ENCODE measurements around the gene SPC24.
"Not testable (repeated sequence)": the region's sequence is repeated elsewhere in the genome, so short reads cannot be mapped to it uniquely, and the experiment has no call there.

SPC24 gene

DNA sequence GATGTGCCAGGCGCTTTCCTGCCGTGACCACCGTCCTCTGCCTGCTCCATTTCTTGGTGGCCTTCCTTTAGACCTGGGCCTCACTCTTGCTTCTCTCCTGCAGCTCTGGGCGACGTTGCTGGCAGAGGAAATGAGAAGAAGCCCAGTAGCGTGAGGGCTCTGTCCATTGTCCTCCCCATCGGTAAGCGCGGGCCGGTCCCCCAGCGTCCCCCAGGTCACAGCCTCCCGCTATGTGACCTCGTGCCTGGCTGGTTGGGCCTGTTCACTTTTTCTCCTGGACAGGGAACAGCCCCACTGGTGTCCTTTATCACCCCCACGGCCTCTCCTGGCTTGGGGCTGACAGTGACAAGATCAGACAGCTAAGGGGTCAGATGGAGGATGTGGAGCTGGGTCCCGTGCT is 27.7 kb downstream of the SPC24 start:
- no peak for DNase-seq (ENCODE audit: low spot score)

DNA sequence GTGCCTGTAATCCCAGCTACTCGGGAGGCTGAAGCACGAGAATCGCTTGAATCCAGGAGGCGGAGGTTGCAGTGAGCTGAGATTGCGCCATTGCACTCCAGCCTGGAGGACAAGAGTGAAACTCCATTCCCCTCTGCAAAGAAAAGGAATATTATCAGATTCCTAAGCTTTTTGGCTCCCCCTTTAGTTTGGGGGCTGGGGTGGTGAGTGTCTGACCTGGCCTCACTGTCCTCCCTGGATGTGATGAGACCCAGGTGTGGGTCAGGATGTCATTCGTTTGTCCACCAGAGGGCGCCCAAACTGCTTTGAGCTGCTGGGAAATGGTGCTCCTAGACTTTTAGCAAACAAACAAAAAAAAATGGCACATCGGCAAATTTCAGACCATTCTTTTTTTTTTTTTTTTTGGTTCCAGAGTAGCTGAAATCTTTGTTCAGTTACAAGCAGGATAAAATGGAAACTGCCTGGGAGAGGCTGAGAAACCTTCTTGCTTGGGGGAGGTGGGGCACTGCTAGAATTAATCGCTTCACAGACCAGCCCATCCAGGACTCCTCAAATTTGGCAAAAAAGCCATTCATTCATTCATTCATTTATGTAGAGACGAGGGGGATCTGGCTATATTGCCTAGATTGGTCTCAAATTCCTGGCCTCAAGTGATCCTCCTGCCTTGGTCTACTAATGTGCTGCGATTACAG is 29.4 kb downstream of the SPC24 start:
- DNase-seq (ENCODE audit: low spot score) = peak; percentile 78

DNA sequence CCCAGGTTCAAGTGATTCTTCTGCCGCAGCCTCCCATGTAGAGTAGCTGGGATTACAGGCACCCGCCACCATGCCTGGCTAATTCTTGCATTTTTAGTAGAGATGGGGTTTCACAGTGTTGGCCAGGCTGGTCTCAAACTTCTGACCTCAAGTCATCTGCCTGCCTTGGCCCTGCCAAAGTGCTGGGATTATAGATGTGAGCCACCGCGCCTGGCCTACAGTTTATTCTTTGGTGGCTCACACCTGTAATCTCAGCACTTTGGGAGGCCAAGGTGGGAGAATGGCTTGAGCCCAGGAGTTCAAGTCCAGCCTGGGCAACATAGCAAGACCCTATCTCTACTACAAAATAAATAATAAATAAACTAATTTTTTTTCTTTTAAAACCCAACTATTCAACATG is 31.4 kb downstream of the SPC24 start:
- DNase-seq (ENCODE audit: low spot score) = not testable (repeated sequence)

DNA sequence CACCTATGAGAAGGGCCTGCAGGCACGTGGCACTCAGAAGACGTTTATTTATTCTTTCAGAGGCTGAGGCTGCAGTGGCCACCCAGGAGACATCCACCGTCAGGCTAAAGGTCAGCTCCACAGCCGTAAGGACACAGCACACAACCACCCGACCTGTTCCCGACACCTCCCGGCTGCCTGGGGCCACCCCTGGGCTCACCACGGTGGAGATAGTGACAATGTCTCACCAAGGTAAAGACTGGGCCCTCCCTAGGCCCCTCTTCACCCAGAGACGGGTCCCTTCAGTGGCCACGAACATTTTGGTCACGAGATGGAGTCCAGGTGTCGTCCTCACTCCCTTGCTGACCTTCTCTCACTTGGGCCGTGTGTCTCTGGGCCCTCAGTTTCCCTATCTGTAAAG is 32.5 kb downstream of the SPC24 start:
- DNase-seq (ENCODE audit: low spot score) = no peak

DNA sequence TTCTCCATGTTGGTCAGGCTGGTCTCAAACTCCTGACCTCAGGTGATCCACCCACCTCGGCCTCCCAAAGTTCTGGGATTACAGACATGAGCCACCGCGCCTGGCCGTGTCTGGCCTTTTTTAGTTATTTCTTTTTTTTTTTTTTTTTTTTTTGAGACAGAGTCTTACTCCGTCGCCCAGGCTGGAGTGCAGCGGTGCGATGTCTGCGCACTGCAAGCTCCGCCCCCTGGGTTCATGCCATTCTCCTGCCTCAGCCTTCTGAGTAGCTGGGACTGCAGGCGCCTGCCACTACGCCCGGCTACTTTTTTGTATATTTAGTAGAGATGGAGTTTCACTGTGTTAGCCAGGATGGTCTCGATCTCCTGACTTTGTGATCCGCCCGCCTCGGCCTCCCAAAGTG is 33.6 kb downstream of the SPC24 start:
- DNase-seq (ENCODE audit: low spot score) = not testable (repeated sequence)

DNA sequence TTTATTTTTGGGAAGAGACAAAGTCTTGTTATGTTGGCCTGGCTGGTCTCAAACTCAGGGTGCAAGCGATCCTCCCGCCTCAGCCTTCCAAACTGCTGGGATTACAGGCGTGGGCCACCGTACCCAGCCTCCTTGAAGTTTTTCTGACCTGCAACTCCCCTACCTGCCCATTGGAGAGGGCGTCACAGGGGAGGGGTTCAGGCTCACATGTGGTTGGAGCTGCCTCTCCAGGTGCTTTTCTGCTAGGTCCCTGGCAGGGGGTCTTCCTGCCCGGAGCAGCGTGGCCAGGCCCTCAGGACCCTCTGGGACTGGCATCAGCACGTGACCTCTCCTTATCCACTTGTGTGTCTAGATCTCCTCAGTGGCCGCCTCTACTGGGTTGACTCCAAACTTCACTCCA is 39.1 kb downstream of the SPC24 start:
- no peak for DNase-seq (ENCODE audit: low spot score)

DNA sequence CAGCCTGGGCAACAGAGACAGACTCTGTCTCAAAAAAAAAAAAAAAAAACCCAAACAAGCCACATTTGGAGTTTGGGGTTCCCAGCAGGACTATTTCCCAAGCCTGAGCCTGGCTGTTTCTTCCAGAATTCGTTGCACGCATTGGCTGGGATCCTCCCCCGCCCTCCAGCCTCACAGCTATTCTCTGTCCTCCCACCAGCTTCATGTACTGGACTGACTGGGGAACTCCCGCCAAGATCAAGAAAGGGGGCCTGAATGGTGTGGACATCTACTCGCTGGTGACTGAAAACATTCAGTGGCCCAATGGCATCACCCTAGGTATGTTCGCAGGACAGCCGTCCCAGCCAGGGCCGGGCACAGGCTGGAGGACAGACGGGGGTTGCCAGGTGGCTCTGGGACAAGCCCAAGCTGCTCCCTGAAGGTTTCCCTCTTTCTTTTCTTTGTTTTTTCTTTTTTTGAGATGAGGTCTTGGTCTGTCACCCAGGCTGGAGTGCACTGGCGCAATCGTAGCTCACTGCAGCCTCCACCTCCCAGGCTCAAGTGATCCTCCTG is 39.6 kb downstream of the SPC24 start:
- no peak for DNase-seq (ENCODE audit: low spot score)

DNA sequence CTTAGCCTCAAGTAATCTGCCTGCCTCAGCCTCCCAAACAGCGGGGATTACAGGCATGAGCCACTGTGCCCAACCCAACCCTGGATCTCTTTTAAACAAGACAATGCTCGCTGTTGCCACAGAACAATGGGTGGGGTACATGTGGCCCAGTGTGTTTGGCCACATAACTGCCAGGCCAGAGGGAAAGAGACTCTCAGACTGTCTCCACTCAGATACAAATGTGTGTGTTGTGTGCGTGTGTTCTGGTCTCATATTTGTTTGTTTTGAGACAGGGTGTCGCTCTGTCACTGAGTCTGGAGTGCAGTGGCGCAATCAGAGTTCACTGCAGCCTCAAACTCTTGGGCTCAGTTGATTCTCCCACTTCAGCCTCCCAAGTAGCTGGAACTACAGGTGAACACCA is 40.5 kb downstream of the SPC24 start:
- no peak for DNase-seq (ENCODE audit: low spot score)

DNA sequence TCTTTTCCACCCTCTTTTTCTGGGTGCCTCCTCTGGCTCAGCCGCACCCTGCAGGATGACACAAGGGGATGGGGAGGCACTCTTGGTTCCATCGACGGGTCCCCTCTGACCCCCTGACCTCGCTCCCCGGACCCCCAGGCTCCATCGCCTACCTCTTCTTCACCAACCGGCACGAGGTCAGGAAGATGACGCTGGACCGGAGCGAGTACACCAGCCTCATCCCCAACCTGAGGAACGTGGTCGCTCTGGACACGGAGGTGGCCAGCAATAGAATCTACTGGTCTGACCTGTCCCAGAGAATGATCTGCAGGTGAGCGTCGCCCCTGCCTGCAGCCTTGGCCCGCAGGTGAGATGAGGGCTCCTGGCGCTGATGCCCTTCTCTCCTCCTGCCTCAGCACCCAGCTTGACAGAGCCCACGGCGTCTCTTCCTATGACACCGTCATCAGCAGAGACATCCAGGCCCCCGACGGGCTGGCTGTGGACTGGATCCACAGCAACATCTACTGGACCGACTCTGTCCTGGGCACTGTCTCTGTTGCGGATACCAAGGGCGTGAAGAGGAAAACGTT is 42.4 kb downstream of the SPC24 start:
- DNase-seq (ENCODE audit: low spot score) = no peak

DNA sequence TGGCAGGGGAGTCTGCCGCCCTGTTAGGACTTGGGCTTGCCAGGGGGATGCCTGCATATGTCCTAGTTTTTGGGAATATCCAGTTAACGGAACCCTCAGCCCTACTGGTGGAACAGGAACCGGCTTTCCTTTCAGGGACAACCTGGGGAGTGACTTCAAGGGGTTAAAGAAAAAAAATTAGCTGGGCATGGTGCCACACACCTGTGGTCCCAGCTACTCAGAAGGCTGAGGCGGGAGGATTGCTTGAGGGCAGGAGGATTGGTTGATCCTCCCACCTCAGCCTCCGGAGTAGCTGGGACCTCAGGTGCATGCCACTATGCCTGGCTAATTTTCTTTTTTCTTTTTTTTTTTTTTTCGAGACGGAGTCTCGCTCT is 43.8 kb downstream of the SPC24 start:
- no peak for DNase-seq (ENCODE audit: low spot score)

DNA sequence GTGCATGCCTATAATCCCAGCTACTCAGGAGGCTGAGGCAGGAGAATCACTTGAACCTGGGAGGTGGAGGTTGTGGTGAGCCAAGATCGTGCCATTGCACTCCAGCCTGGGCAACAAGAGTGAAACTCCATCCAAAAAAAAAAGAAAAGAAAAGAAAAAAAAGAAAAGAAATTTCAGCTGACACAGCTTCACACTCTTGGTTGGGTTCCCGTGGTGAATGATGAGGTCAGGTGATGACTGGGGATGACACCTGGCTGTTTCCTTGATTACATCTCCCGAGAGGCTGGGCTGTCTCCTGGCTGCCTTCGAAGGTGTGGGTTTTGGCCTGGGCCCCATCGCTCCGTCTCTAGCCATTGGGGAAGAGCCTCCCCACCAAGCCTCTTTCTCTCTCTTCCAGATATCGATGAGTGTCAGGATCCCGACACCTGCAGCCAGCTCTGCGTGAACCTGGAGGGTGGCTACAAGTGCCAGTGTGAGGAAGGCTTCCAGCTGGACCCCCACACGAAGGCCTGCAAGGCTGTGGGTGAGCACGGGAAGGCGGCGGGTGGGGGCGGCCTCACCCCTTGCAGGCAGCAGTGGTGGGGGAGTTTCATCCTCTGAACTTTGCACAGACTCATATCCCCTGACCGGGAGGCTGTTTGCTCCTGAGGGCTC is 44.3 kb downstream of the SPC24 start:
- DNase-seq (ENCODE audit: low spot score) = no peak

DNA sequence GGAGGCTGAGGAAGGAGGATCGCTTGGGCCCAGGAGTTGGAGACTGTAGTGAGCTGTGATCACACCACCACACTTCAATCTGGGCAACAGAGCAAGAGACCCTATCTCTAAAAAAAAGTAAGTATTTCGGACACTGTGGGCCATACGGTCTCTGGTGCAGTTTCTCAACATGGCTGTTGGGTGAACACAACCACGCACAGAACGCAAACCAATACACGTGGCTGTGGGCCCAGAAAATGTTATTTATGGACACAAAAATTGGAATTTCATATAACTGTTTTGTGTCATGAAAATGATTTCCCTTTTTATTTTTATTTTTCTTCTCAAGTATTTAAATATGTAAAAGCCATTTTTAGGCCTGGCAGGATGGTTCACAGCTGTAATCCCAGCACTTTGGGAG is 46.8 kb downstream of the SPC24 start:
- DNase-seq (ENCODE audit: low spot score) = no peak

DNA sequence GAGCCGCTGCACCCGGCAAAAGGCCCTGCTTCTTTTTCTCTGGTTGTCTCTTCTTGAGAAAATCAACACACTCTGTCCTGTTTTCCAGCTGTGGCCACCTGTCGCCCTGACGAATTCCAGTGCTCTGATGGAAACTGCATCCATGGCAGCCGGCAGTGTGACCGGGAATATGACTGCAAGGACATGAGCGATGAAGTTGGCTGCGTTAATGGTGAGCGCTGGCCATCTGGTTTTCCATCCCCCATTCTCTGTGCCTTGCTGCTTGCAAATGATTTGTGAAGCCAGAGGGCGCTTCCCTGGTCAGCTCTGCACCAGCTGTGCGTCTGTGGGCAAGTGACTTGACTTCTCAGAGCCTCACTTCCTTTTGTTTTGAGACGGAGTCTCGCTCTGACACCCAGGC is 49.1 kb downstream of the SPC24 start:
- DNase-seq (ENCODE audit: low spot score) = no peak

DNA sequence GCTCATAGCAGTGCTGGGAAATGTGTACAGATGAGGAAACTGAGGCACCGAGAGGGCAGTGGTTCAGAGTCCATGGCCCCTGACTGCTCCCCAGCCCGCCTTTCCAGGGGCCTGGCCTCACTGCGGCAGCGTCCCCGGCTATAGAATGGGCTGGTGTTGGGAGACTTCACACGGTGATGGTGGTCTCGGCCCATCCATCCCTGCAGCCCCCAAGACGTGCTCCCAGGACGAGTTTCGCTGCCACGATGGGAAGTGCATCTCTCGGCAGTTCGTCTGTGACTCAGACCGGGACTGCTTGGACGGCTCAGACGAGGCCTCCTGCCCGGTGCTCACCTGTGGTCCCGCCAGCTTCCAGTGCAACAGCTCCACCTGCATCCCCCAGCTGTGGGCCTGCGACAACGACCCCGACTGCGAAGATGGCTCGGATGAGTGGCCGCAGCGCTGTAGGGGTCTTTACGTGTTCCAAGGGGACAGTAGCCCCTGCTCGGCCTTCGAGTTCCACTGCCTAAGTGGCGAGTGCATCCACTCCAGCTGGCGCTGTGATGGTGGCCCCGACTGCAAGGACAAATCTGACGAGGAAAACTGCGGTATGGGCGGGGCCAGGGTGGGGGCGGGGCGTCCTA is 50.5 kb downstream of the SPC24 start:
- no peak for DNase-seq (ENCODE audit: low spot score)

DNA sequence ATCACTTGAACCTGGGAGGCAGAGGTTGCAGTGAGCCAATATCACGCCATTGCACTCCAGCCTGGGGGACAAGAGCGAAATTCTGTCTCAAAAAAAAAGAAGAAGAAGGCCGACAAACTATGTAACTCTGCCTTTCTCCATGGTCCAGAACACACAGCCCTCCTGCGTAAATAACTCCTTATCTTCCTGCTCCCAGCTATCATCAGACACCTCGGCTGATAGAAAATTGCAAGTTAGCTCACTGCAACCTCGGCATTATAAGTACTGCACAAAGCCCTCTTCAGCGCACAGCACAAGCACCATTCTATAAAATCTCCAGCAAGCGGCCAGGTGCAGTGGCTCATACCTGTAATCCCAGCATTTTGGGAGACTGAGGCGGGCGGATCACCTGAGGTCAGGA is 51.9 kb downstream of the SPC24 start:
- not testable (repeated sequence) for DNase-seq (ENCODE audit: low spot score)

DNA sequence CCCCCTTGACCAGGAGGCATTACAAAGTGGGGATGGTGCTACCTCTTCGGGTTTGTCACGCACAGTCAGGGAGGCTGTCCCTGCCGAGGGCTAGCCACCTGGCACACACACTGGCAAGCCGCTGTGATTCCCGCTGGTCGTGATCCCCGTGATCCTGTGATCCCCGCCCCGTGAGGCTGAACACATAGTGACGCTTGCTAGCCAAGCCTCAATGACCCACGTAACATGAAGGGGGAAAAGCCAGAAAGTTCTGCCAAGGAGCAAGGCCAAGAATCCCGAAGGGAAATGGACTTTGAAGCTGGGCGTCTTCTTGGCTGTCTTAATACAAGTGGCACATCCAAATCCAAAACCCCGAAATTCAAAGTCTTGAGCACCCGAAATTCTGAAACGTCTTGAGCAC is 52.6 kb downstream of the SPC24 start:
- DNase-seq (ENCODE audit: low spot score) = no peak

DNA sequence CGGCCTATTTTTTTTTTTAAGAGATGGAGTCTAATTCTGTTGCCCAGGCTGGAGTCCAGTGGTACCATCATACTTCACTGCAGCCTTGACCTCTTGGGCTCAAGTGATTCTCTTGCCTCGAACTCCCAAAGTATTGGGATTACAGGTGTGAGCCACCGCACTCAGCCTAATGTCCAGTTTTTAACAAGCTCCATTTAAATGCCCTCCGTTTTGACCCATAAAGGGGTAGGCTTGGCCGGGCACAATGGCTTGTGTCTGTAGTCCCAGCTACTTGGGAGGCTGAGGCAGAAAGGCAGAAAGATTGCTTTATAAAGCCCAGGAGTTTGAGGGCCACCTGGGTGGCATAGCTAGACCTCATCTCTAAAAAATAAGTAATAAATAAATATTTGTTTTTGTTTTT is 54.5 kb downstream of the SPC24 start:
- DNase-seq (ENCODE audit: low spot score) = no peak

DNA sequence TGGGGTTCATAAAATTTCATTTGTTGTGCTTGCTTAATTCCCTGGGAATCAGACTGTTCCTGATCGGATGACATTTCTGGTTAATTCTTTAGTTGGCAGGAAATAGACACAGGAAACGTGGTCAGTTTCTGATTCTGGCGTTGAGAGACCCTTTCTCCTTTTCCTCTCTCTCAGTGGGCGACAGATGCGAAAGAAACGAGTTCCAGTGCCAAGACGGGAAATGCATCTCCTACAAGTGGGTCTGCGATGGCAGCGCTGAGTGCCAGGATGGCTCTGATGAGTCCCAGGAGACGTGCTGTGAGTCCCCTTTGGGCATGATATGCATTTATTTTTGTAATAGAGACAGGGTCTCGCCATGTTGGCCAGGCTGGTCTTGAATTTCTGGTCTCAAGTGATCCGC is 55.5 kb downstream of the SPC24 start:
- DNase-seq (ENCODE audit: low spot score) = no peak

DNA sequence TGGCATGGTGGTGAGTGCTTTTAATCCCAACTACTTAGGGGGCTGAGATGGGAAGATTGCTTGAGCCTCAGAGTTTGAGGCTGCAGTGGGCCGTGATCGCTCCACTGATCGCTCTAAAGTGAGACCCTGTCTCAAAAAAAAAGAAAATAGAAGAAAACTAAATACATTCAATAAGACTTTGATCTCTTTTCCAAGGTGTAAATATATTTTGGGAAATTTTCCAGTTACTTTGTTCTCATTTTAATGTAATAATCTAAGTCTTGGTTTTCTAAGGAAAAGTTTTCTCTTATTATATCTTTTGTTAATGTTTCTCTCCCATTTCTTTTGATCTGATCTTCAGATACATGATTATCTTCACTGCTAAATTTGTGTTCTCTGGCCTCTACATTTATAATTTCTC is 56.7 kb downstream of the SPC24 start:
- no peak for DNase-seq (ENCODE audit: low spot score)

DNA sequence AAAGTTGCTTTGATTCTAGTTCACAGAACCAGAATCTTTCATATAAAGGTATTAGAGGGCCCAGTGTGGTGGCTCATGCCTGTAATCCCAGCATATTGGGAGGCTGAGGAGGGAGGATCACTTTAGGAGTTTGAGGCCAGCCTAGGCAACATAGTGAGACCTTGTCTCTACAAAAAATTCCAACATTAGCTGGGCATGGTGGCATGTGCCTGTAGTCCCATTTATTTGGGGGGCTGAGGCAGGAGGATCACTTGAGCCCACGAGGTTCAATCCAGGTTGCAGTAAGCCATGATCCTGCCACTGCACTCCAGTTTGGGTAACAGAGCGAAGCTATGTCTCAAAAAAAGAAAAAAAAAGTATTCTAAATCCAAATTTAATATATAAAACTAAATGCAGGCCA is 57.3 kb downstream of the SPC24 start:
- DNase-seq (ENCODE audit: low spot score) = no peak

DNA sequence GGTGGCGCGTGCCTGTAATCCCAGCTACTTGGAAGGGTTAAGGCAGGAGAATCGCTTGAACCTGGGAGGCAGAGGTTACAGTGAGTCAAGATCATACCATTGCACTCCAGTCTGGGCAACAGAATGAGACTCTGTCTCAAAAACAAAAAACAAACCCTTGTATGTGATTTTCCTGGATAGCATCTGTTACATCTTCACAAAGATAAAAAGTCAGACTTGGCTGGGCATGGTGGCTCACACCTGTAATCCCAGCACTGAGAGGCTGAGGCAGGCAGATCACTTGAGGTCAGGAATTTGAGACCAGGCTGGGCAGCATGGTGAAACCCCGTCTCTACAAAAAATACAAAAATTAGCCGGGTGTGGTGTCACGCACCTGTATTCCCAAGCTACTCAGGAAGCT is 58.2 kb downstream of the SPC24 start:
- DNase-seq (ENCODE audit: low spot score) = not testable (repeated sequence)

DNA sequence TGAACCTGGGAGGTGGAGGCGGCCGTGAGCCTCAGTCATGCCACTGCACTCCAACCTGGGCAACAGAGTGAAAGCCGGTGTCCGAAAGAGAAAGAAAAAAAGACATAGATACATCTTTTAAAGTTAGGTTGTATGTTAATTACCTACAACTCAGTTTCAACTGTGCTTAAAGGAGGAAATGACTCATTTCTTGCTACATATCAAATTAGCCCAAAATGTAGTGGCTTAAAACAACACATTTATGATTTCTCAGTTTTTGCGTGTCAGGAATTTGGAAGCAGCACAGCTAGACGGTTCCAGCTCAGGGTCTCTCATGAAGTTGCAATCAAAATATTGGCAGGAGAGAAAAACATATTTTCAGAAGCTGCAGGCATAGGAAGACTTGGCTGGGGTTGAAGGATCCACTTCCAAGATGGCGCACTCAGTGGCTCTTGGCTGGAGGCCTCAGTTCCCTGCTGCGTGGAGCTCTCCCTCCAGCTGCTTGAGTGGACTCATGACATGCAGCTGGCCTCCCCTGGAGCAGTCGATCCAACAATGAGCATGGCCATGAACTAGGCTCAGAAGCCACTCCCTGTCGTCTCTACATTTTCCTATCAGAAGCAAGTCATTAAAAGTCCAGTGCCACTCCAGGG is 59.3 kb downstream of the SPC24 start:
- DNase-seq (ENCODE audit: low spot score) = peak; percentile 47

All from AG20443 (cell line).